GM19035 (cell line): Measurements from ENCODE around the gene FKBP11.
"Not testable (repeated sequence)": the region's sequence is repeated elsewhere in the genome, so short reads cannot be mapped to it uniquely, and the experiment has no call there.

Source experiments
- ATAC-seq: cut with Tn5 transposase; IDR thresholded peaks from one replicate; pipeline ENCODE4 v1.9.1; 2021; ENCODE audit not compliant: unreplicated experiment

Gene FKBP11

DNA sequence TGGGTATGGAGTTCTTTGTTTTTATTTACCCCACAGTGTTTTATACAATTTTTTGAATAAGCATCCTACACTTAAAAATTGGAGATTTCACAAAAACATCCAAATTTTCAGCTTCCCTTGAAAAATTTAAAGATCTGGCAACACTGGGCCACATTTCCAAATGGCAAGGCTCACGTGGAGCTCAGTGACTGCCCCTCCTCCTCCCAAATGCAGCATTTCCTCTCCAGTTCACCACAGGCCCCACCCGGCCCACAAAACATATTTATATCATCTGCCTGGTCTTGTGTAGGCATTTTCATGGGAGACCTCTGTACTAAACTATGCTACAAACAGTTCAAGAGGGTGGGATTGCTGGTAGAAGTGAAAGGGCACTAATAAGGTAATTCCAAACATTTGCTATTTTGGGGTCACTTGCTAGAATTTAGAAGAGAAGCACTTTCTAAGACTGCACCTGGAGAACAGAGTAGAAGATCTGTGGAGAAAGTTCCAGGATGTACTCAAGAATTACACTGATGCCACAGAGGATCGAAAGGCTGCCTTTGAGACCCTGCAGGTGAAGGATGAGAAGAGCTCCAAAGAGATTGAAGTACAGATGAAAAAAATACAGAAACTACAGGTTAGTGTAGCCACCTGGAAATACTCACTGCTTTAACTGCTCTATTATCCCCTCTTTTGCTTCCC is 7.3 kb downstream of the FKBP11 start:
- ATAC-seq = no peak

DNA sequence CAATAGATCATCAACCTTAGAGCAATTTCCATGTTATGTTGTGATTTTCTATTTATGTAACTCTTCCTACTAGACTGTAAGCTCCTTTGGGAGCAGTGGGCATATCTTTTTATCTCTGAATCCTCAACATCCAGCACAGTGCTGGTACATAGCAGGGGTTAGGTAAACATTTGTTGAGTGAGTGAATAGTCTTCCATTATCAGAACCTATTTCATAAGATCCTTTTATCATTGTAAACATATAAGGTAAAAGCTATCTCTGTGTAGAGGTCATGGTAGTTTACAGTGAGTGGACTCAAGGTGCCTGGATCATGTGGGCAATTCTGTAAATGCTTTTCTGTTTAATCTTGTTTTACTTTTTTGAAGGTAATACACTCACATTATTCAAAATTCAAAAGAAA is 15.1 kb downstream of the FKBP11 start:
- no peak for ATAC-seq

DNA sequence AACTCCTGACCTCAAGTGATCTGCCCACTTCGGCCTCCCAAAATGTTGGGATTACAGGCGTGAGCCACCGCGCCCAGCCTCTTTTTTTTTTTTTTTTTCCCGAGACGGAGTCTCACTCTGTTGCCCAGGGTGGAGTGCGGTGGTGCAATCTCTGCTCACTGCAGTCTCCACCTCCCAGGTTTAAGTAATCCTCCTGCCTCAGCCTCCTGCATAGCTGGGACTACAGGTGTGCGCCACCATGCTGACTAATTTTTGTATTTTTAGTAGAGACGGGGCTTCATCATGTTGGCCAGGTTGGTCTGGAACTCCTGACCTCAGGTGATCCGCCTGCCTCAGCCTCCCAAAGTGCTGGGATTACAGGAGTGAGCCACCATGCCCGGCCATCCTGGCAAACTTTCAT is 15.6 kb downstream of the FKBP11 start:
- not testable (repeated sequence) for ATAC-seq

DNA sequence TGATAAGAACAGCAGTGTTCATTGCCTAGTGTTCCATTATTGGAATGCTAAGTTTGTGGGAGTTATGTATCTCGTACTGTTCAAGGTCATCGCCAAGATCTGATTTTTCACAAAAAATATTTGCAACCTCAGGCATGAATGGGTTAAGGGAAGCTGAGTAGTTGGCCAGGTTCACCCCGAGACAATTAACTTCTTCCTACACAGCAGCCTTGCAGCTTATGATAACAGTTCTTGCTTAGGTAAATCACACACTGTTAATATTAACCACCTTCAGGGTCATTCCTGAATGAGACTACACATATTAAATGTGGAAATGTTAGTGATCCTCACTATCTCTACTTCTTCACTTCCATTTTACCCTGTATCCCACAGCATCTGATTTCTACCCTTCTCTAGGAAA is 18.0 kb downstream of the FKBP11 start:
- no peak for ATAC-seq

DNA sequence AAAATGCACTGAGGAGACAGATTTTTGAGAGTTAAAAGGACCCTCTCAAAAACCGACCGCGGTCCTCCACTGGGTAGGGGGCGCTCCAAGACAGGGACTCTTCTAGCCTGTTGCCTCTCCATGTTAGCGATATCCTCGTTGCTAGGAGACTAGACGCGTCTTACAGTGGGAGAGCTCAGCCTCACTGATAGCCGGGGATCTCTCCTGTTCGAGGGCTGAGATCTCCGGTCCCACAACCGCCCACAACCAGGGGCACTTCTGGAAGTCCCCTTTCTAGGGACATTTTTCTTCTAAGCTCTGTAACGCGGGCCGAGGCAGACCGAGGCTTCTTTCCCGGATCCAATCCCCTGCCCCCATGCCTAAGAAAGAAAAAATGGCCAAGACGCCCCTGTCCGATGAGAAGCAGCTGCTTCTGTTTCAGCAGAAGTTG is 21.3 kb downstream of the FKBP11 start:
- ATAC-seq = peak; percentile 75

DNA sequence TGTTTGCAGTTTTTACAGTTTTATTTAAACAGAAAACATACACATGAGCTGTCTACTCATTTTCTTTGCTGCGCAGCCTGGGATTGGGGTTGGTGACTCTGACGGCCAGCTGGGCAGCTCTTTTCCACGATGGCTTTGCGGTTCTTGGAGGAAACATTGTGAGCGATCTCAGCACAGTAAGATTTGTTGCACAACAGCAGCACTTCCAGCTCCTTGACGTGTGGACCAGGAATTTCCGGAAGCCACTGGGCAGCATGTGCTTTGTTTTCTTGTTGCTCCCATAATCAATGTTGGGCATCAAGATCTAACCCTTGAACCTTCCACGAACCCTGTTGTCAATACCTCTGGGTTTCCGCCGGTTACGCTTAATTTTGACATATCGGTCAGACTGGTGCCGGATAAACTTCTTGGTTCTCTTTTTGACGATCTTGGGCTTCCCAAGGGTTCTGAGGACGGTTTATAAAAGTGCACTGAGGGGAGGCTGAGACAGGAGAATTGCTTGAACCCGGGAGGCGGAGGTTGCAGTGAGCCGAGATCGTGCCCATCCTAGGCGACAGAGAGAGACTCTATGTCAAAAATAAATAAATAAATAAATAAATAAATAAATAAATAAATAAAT is 21.8 kb downstream of the FKBP11 start:
- peak; percentile 16 for ATAC-seq

DNA sequence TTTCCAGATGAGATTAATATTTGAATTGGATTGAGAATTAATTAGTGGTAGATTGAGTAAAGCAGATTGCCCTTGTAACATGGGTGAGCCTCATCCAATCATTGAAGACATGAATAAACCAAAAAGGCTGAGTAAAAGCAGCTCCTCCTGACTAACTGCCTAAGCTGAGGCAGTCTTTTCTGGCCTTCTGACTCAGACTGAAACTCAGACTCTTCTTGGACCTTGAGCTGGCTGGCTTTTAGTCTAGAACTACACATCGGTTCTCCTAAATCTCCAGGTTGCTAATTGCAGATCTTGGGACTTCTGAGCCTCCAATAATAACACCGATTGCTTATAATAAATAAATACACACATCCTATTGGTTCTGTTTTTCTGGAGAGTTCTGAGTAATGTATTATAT is 24.0 kb downstream of the FKBP11 start:
- no peak for ATAC-seq

DNA sequence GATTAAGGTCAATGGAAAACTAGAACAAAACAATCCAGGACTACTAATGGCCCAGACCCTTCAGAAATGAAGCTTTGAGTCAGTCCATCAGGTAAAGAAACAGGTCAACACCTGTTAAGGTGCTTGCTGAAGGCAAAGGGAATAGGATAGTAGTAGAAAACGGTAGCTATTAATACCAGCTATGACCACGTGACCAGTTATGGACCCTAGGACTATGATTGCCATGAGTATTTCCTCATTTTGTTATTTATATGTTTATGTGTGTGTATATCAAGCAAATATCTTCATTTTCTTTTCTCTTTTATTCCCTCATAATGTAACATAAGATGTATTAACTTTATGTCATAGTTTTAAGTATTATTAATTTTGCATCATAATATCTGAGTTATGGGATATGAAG is 25.6 kb downstream of the FKBP11 start:
- ATAC-seq = no peak

DNA sequence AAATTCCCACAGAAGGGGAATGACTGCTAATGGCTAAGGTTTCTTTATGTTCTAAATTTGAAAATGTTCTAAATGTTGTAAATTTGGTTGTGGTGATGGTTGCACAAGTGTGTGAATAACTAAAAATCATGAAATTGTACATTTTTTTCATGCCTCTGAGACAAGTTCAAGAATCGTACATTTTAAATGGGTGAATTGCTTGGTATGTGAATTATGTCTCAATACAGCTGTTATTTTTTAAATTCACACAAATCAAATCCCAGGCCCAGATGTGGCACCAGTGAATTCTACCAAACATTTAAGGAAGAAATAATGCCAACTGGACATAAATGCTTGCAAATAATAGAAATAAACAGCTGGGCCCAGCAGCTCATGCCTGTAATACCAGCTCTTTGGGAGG is 31.0 kb downstream of the FKBP11 start:
- no peak for ATAC-seq

DNA sequence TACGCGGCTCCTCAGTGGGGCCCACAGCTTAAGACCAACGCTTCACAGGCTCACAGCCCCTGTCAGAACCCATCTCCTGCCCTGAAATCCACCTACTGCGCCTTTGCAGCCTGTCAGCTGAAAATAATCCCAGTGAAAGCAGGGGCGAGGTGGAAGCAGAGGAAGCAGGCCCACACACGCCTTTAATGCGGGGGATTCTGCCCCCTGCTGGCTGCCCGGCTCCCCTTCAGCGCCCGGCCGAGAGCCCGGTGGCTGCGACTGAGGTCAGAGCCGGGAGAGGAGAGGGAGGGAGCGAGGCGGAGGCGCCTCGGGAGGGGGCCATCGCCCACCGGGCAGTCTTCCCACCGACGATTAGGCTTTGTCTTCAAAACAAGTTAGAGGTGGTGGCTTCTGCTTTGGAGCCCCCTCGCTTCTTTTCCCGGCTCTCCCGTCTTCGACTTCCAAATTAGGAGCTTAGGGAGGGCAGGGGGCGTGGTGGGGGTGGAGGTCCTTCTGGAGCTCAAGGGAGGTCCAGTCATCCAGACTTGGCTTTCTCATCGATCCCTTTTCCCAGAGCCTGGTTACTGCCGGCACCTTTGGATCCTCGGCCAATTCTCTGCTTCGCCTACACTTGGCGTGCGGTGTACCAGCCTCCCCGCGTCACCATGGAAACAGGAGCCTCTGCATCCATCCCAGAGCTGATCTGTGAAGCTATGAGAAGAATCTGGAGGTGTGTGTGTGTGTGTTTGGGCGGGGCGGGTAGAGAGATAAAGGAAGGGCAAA is 34.5 kb downstream of the FKBP11 start:
- ATAC-seq = no peak

DNA sequence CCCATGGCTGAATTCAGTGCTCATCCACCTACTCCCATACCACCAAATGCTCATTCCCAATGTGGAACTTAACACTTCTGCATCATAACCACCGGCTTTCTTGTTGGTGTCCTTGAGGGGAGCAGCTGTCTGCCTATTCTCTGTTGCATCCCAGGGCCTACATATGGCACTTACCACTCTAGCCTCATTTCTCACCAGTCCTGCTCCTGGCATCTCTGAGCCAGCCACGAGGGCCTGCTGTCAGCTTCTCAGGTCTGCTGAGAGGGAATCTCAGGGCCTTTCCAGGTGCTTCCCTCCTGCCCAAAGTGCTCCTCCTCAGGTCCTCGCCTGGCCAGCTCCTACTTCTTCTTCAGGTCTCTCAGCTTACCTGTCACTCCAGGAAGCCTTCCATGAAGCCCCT is 35.6 kb downstream of the FKBP11 start:
- ATAC-seq = no peak

DNA sequence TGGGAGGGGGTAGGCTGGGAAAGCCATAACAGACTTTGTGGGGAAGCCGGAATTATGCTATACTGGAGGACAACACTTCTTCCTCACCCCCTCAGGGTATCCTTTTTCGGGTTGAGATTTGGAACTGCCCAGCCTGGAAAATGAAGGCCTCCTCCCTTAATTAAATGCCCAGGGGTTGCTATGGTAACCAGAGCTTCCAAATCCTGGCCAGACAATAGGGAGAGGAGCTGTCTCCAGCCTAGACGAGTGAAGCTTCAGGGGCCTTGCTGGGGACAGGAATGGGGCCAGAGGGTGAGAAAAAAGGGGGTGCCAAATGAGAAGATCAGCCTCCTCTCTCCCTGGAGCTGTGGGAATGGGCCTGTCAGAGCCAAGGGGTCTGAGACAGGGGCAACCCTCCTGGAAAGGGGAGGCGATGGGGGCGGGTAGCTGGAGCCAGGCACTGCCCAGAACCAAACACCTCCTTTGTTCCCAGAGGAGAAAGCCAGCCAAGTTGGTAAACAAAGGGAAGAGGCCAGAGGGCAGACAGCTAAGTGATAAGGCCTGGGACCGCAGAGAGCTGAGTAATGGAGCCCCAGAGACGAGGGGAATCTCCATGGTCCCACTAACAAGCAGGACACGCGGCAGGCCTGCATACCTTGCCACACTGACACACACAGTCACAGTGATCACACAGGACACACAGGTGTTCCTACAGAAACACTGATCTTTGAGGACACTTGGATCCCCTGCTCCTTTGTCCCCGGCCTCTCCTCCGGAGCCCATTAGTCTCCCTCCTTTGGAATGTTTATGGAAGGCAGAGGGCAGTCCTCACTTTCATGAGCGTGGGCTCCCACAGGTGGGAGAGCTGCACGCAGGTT is 41.8 kb downstream of the FKBP11 start:
- ATAC-seq = no peak

DNA sequence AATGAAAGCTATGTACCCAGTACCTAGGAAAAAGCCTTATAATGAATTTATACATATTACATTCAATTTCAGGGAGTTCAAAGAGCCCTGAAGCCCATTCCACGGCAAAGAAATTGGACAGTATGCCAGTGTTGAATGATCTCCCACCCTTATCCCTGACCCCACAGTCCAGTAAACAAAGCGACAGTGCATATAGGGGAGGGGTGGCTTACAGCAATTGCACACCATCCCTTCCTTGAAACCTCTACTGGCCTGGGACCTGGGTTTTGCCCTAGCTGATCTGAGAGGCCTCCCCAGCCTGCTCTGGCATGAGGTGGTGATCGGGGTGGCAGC is 42.4 kb downstream of the FKBP11 start:
- no peak for ATAC-seq

DNA sequence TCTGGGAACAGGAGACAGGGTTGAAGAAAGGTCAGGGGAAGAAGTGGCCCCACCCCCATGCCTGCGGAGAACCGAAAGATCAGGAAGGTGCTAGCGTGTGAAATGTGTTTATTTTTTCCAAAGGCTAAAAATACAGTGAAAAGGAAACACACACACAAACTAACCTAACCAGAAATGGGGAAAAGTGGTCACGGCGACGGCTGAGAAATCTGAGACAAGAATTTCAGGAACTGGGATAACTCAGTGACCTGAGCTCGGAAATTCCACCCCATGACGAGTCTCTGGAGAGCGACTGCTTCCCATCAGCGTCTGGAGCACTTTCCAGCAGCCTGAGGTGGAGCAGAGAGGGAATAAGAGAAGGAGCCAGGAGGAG is 43.0 kb downstream of the FKBP11 start:
- no peak for ATAC-seq

DNA sequence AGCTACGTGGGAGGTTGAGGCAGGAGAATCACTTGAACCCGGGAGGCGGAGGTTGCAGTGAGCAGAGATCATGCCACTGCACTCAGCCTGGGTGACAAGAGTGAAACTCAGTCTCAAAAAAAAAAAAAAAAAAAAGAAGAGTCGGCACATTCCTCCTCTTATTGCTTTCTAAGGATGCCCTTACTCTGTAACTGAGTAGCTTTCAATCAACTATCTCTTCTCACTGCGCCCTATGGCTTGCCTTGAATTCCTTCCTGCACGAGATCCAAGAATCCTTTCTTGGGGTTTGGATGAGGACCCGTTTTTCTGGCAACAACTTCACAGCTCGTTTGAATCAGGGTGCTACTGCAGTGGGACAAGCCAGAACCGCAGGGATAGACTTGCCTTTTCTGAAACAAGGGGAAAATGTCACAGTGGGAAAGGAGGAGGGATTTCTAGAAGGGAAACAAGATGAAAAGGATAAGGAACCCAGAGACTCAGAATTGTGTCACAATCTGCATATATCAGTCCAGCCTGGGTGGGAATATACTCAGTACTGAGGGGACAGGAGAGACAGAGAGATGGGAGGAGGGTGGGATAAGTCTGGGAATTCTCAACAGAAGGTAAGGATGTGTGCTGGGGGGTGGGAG is 43.5 kb downstream of the FKBP11 start:
- ATAC-seq = no peak

DNA sequence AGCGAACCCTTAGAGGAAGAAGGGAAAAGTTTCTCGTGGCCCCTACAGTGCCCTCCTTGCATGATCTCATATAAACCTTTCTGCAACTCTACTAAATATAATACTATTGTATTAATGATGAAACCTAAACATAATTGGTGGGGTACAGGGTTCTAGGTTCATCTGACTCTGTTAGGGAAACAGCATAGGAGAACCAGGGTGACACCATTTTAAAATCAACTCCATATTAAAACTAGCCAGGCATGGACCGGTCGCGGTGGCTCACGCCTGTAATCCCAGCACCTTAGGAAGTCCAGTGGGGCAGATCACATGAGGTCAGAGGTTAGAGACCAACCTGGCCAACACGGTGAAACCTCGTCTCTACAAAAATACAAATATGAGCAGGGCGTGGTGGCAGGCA is 44.6 kb downstream of the FKBP11 start:
- no peak for ATAC-seq

DNA sequence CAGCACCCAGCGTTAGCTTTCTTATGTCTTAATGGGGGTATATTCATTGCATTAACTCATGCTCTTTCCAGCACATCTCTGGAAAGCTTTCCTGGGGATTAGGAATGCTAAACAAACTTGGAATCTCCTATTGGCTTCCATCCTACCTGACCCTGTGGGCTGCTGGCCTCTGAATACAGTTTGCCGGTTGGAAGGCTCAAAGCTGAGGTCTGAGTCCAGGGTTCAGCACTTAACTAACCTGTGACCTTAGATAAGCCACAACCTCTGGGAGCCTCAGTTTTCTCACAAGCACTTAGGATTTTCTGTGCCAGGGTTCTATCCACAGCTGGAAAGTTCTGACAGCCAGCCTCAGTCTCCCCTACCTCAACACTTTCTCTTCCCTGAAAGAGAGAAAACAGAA is 46.7 kb downstream of the FKBP11 start:
- no peak for ATAC-seq

DNA sequence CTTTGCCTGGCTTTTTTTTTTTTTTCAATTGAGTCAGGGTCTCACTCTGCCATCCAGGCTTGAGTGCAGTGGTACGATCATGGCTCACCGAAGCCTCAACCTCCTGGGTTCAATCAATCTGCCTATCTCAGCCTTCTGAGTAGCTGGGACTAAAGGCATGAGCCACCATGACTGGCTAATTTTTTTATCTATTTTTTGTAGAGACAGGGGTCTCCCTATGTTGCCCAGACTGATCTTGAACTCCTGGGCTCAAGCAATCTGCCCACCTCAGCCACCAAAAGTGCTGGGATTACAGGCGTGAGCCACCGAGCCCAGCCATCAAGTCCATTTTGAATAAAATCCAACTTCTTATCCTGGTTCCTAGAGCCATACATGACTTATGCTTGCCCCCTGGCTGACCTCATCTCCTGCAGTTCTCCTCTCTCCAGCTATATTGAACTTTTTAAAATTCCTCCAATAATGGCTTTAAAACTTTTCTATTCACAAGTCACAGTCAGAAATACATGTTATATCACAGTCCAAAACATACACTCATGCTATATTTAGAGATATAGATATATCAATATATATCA is 49.3 kb downstream of the FKBP11 start:
- no peak for ATAC-seq

DNA sequence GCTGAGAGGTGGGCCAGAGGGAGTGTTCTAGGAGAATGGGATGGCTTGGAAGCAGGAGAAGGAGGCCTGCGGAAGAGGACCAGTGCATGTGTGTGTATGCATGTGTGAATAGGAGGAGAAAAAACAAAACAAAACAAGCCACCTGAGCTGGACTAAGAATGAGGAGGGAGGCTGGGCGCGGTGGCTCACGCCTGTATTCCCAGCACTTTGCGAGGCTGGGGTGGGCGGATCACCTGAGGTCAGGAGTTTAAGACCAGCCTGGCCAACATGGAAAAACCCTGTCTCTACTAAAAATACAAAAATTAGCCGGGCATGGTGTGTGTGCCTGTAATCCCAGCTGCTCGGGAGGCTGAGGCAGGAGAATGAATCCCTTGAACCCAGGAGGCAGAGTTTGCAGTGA is 51.8 kb downstream of the FKBP11 start:
- ATAC-seq = not testable (repeated sequence)

DNA sequence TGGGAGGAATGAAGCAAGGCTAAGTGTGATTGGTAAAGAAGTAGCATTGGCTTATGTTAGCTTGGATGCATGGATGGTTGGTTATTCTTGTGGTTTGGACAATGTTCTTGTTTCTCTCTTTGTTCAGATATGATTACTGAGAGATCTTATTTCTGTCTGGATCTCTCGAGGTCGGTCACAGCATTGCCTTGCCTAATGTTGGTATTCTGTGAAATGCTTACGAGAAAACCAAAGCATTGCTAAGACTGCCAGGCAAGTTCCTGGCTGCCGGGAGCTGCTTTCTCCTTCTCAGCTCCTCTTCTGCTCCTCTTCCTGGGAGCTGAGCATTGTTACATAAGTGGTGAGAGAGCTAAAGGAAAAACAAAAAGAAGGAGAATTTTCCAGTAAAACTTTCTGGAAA is 52.2 kb downstream of the FKBP11 start:
- no peak for ATAC-seq
